H1 (cell line): Measurements from ENCODE around the gene WEE2. TPM values are rescaled to one million over a fixed set of nuclear protein-coding genes. Genes with fewer than 3 reads are reported as not detected.

Experiments used
- CTCF ChIA-PET: fragments of 300-600 bp; sonication (Branson Sonifier 250); formaldehyde crosslinking; loops from one replicate; lab custom pipeline; 2021; ENCODE audit not compliant: partially characterized antibody; lab: Charles Lee
- POLR2A ChIA-PET: fragments of 300-600 bp; sonication (Branson Sonifier 250); formaldehyde crosslinking; loops from one replicate; lab custom pipeline; 2021; ENCODE audit warnings: inconsistent platforms; ENCODE audit not compliant: partially characterized antibody; lab: Charles Lee
- DNase-seq, 2 experiments: peaks; one replicate each; pipeline versions ENCODE4 v3.0.0 to v3.0.0-alpha.2; 2010 to 2022; ENCODE audit warnings: low spot score in 2 of 2, low read depth in 1 of 2, mixed read lengths in 1 of 2
- FAIRE-seq: peaks from 2 replicates; lab custom pipeline; 2011; peaks lifted over from hg19 to GRCh38; lab: Jason Lieb, UNC
- H2AFZ ChIP-seq: 2 replicates; pipeline ENCODE4 v1.8.1; 2012; ENCODE audit warnings: low read length, inconsistent platforms
- H2AK5ac ChIP-seq: 2 replicates; pipeline ENCODE4 v1.6.1; 2013; ENCODE audit warnings: low read depth, low read length
- H2BK120ac ChIP-seq: replicated peaks from 2 replicates; pipeline ENCODE3; 2013; ENCODE audit warnings: low read depth, low read length, inconsistent platforms
- H2BK12ac ChIP-seq: 2 replicates; pipeline ENCODE4 v1.6.1; 2013; ENCODE audit warnings: low read depth, low read length
- H2BK15ac ChIP-seq: 2 replicates; pipeline ENCODE4 v1.6.1; 2013; ENCODE audit warnings: low read length
- H2BK20ac ChIP-seq: 2 replicates; pipeline ENCODE4 v1.6.1; 2013; ENCODE audit warnings: low read length
- H2BK5ac ChIP-seq: 2 replicates; pipeline ENCODE4 v1.6.1; 2013; ENCODE audit warnings: low read depth, low read length
- H3K14ac ChIP-seq: 2 replicates; pipeline ENCODE4 v1.6.1; 2013; ENCODE audit warnings: inconsistent platforms; ENCODE audit not compliant: insufficient read length
- H3K18ac ChIP-seq: 2 replicates; pipeline ENCODE4 v1.6.1; 2013; ENCODE audit warnings: low read length; ENCODE audit errors: extremely low read depth
- H3K23ac ChIP-seq: 2 replicates; pipeline ENCODE4 v1.6.1; 2013; ENCODE audit warnings: inconsistent platforms; ENCODE audit not compliant: insufficient read length
- H3K23me2 ChIP-seq: 2 replicates; pipeline ENCODE4 v1.6.1; 2013; ENCODE audit warnings: low read depth, low read length
- H3K27ac ChIP-seq: 2 replicates; pipeline ENCODE4 v1.6.1; 2011; ENCODE audit warnings: low read depth, low read length, inconsistent platforms
- H3K27me3 ChIP-seq, 4 experiments: replicated peaks in 1 of 4; 1 replicate in 1 of 4; 2 replicates in 3 of 4; pipeline versions ENCODE4 v1.6.1 to v1.8.1; 2011 to 2013; ENCODE audit warnings: low read length in 3 of 4, mild to moderate bottlenecking in 3 of 4, inconsistent platforms in 2 of 4, mixed read lengths in 2 of 4, moderate library complexity in 1 of 4; ENCODE audit not compliant: control insufficient read depth in 3 of 4, insufficient read depth in 3 of 4; ENCODE audit errors: extremely low read depth in 1 of 4
- H3K36me3 ChIP-seq, 4 experiments: 2 replicates each; pipeline versions ENCODE4 v1.6.1 to v1.8.1; 2011 to 2013; ENCODE audit warnings: mild to moderate bottlenecking in 4 of 4, low read length in 3 of 4, moderate library complexity in 2 of 4, control low read depth in 1 of 4, inconsistent platforms in 1 of 4; ENCODE audit not compliant: insufficient read depth in 4 of 4, control insufficient read depth in 2 of 4
- H3K4ac ChIP-seq: replicated peaks from 2 replicates; pipeline ENCODE3; 2013; ENCODE audit warnings: low read length, low read depth, mixed read lengths, inconsistent platforms; ENCODE audit not compliant: insufficient read length
- H3K4me1 ChIP-seq, 4 experiments: replicated peaks in 1 of 4; 1 replicate in 1 of 4; 2 replicates in 3 of 4; pipeline versions ENCODE4 v1.6.1 to v1.8.1; 2011 to 2013; ENCODE audit warnings: low read length in 3 of 4, inconsistent platforms in 2 of 4, mixed read lengths in 1 of 4; ENCODE audit not compliant: insufficient read depth in 4 of 4, control insufficient read depth in 3 of 4
- H3K4me2 ChIP-seq, 2 experiments: 2 replicates each; pipeline versions ENCODE4 v1.6.1 to v1.8.1; 2011 to 2013; ENCODE audit warnings: low read depth in 2 of 2, low read length in 2 of 2, control low read depth in 1 of 2, inconsistent platforms in 1 of 2, mild to moderate bottlenecking in 1 of 2; ENCODE audit not compliant: insufficient read depth in 1 of 2
- H3K4me3 ChIP-seq, 4 experiments: fragments of 200-600, 300-600 bp in 1 of 4; sonication (generic), shearing (Covaris generic), sonication (Bioruptor Twin) in 1 of 4; 2 replicates each; pipeline versions ENCODE4 v1.5.1 to v1.8.1; 2011 to 2016; ENCODE audit warnings: low read length in 4 of 4, low read depth in 3 of 4, control low read depth in 2 of 4, inconsistent platforms in 2 of 4, mild to moderate bottlenecking in 2 of 4, mixed read lengths in 1 of 4, moderate library complexity in 1 of 4; ENCODE audit not compliant: insufficient read depth in 2 of 4; ENCODE audit errors: extremely low read depth in 1 of 4
- H3K56ac ChIP-seq: replicated peaks from 2 replicates; pipeline ENCODE3; 2013; ENCODE audit warnings: low read depth, mild to moderate bottlenecking, mixed read lengths, low read length, inconsistent platforms; ENCODE audit not compliant: insufficient read length
- H3K79me1 ChIP-seq: 2 replicates; pipeline ENCODE4 v1.6.1; 2013; ENCODE audit warnings: low read depth, low read length, control low read depth
- H3K79me2 ChIP-seq, 2 experiments: 2 replicates each; pipeline versions ENCODE4 v1.6.1 to v1.8.1; 2012 to 2013; ENCODE audit warnings: low read length in 2 of 2, mild to moderate bottlenecking in 2 of 2, inconsistent platforms in 1 of 2; ENCODE audit not compliant: insufficient read depth in 2 of 2, control insufficient read depth in 1 of 2
- H3K9ac ChIP-seq, 4 experiments: replicated peaks in 1 of 4; 1 replicate in 1 of 4; 2 replicates in 3 of 4; pipeline versions ENCODE4 v1.6.1 to v1.8.1; 2011 to 2013; ENCODE audit warnings: low read depth in 3 of 4, low read length in 3 of 4, control low read depth in 2 of 4, mild to moderate bottlenecking in 2 of 4, moderate library complexity in 2 of 4, inconsistent platforms in 1 of 4; ENCODE audit errors: extremely low read depth in 1 of 4
- H3K9me3 ChIP-seq, 2 experiments: 2 replicates each; pipeline versions ENCODE4 v1.6.1 to v1.8.1; 2012 to 2013; ENCODE audit warnings: mild to moderate bottlenecking in 2 of 2, moderate library complexity in 2 of 2, control low read depth in 1 of 2, inconsistent platforms in 1 of 2, low read depth in 1 of 2, low read length in 1 of 2, mixed read lengths in 1 of 2; ENCODE audit not compliant: insufficient read depth in 2 of 2
- H4K20me1 ChIP-seq, 2 experiments: replicated peaks in 1 of 2; 2 replicates each; pipeline versions ENCODE3 to v1.8.1; 2011 to 2013; ENCODE audit warnings: inconsistent platforms in 2 of 2, low read length in 2 of 2, mild to moderate bottlenecking in 1 of 2; ENCODE audit not compliant: insufficient read depth in 2 of 2, control insufficient read depth in 1 of 2
- H4K5ac ChIP-seq: 2 replicates; pipeline ENCODE4 v1.6.1; 2013; ENCODE audit warnings: low read length, low read depth, mixed read lengths, inconsistent platforms; ENCODE audit not compliant: insufficient read length
- H4K8ac ChIP-seq: 2 replicates; pipeline ENCODE4 v1.8.0; 2013; ENCODE audit warnings: mild to moderate bottlenecking, moderate library complexity, low read length, inconsistent platforms; ENCODE audit not compliant: insufficient read depth; ENCODE audit errors: extremely low read depth
- H4K91ac ChIP-seq: replicated peaks from 2 replicates; pipeline ENCODE3; 2013; ENCODE audit warnings: low read length, mixed read lengths, inconsistent platforms; ENCODE audit not compliant: insufficient read length
- CTBP2 ChIP-seq: IDR thresholded peaks from 2 replicates; pipeline ENCODE4 v1.7.0; 2011; ENCODE audit warnings: borderline replicate concordance, mild to moderate bottlenecking, moderate library complexity, mixed read lengths, low read length; ENCODE audit not compliant: insufficient read depth, insufficient read length
- NANOG ChIP-seq: IDR thresholded peaks from 2 replicates; pipeline ENCODE4 v1.6.1; 2011; ENCODE audit warnings: low read length, low read depth, mild to moderate bottlenecking, inconsistent platforms; ENCODE audit not compliant: insufficient read depth, poor library complexity, severe bottlenecking
- POU5F1 ChIP-seq: IDR thresholded peaks from 2 replicates; pipeline ENCODE4 v1.6.1; 2011; ENCODE audit warnings: low read depth, mild to moderate bottlenecking, low read length, moderate library complexity
- WGBS, 2 experiments: shearing (Covaris generic) in 1 of 2; methylation state at CpG; one replicate each; pipeline versions ENCODE4 v1.1.6 to v1.1.7; 2013 to 2015; ENCODE audit warnings: low lambda C conversion rate in 2 of 2, mixed read lengths in 2 of 2, inconsistent platforms in 1 of 2, low coverage in 1 of 2, missing lambda C conversion rate in 1 of 2; ENCODE audit not compliant: insufficient replicate concordance in 2 of 2, insufficient coverage in 1 of 2, insufficient read length in 1 of 2; ENCODE audit errors: extremely low coverage in 1 of 2, missing lambda C conversion rate in 1 of 2; 5-methylcytosine and 5-hydroxymethylcytosine counted together
- polyA plus RNA-seq, 7 experiments: library from polyadenylated mRNA; depleted of rRNA in 3 of 7; stranded (reverse) in 5 of 7; unstranded in 2 of 7; fragments of >200 nt in 5 of 7; fragments of 200-250 nt in 2 of 7; gene quantifications; 1 replicate in 5 of 7; 2 replicates in 1 of 7; 4 replicates in 1 of 7; pipeline versions ENCODE4 v1.2.1 to v1.2.3, GENCODE V29; 2011 to 2013; ENCODE audit warnings: missing spikeins in 2 of 7, mixed read lengths in 2 of 7
- total RNA-seq: library from RNA; stranded (reverse); fragmentation: NEBNext Ultra II Directional; extraction: Animal tissue kit (Norgen Biotek cat#: 25700); gene quantifications from 2 replicates; pipeline ENCODE4 v1.2.1, GENCODE V29; 2021

WEE2 gene
- total and polyA plus RNA-seq, 2 of the 8 experiments (the other 6 are each of a cell fraction or from before 2014, with no cell fraction given) = 0.02 TPM; not detected in 1

DNA sequence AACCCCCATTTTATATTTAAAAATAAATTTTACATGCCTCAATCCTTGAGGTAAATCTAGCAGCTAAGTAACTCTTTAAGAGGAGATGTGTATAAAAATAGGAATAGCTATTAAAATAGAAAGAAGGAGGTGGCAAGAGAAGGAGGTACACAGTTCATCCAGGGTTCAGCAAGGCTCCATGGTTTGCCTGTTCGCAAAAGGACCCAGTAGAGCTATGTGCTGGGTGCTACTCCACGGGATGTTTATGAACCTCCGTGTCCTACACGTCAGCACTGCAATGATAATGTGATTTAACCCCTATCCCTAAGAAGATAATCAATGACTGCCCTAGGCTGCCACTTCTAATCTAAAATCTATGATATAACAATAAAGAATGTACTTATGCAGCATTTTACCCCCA, 5.3 kb upstream of the WEE2 start:
- Histone ChIP-seq H3K4me2 (peak overlapping the region in 1 of 2 experiments; percentile 53; a peak in 1 of 4 replicates), H3K4ac (no peak overlapping the region), H3K4me3 (peak overlapping the region in 1 of 4 experiments; percentile 82; a peak in 2 of 8 replicates)

More for the DNA sequence above, 5.3 kb upstream of the WEE2 start:
- Histone ChIP-seq H3K79me1 (no peaks in the 10 kb centered on the region), H3K23me2 (peaks cover 3% of the 10 kb centered on the region; the same call in 1 of the 2 replicates), H4K5ac (no peak overlapping the region), H3K36me3 (no peaks in the 10 kb centered on the region), H2BK5ac (no peak overlapping the region), H2BK15ac (no peak overlapping the region), H3K79me2 (peaks cover 0 to 29% of the 10 kb centered on the region in 2 experiments; a peak in 2 of 4 replicates), H2AFZ (no peak overlapping the region), H4K91ac (no peak overlapping the region), H3K56ac (no peak overlapping the region), H3K14ac (no peak overlapping the region), H4K20me1 (peaks cover 0 to 2% of the 10 kb centered on the region in 2 experiments), H4K8ac (no peak overlapping the region), H3K9ac (no peak overlapping the region), H3K4me1 (peaks cover 0 to 7% (median 6%) of the 10 kb centered on the region in 4 experiments; a peak in 6 of 7 replicates), H3K9me3 (no peaks in the 10 kb centered on the region), H3K23ac (no peak overlapping the region), H3K27me3 (peaks cover 0 to 8% (median 5%) of the 10 kb centered on the region in 4 experiments; a peak in 3 of 7 replicates), H2AK5ac (no peak overlapping the region), H2BK12ac (no peak overlapping the region), H2BK120ac (no peak overlapping the region), H3K27ac (no peak overlapping the region), H3K18ac (no peak overlapping the region), H2BK20ac (no peak overlapping the region)
- CTCF ChIA-PET = interaction anchor here (0.6 to 1.4 kb wide), 5 partner anchors 15 to 40 kb away, joined by 3 to 7 read pairs (median 3); no protein-coding TSS in a partner anchor
- FAIRE-seq (no peak), DNase-seq (no peak)
- POLR2A ChIA-PET = interaction anchor here (1.1 to 3.6 kb wide), 4 partner anchors 9 to 36 kb away, joined by 3 to 16 read pairs (median 4); no protein-coding TSS in a partner anchor
- TF ChIP-seq POU5F1 (no peak), CTBP2 (no peak), NANOG (no peak)
- 84% methylated on average over 4 of the region's 4 CpGs; no CpG with 5 or more reads in 1 of the 2 experiments for WGBS, 2 experiments
